SH-SY5Y (cell line): ENCODE measurements around the gene MATK.

Experiments used
- GATA2 ChIP-seq: IDR thresholded peaks from 2 replicates; pipeline ENCODE4 v1.6.1; 2011; ENCODE audit warnings: mild to moderate bottlenecking, low read depth, low read length
- GATA3 ChIP-seq: IDR thresholded peaks from 2 replicates; pipeline ENCODE4 v1.6.1; 2011; ENCODE audit warnings: low read depth, mild to moderate bottlenecking, low read length, moderate library complexity

Gene MATK, protein sequence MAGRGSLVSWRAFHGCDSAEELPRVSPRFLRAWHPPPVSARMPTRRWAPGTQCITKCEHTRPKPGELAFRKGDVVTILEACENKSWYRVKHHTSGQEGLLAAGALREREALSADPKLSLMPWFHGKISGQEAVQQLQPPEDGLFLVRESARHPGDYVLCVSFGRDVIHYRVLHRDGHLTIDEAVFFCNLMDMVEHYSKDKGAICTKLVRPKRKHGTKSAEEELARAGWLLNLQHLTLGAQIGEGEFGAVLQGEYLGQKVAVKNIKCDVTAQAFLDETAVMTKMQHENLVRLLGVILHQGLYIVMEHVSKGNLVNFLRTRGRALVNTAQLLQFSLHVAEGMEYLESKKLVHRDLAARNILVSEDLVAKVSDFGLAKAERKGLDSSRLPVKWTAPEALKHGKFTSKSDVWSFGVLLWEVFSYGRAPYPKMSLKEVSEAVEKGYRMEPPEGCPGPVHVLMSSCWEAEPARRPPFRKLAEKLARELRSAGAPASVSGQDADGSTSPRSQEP

DNA sequence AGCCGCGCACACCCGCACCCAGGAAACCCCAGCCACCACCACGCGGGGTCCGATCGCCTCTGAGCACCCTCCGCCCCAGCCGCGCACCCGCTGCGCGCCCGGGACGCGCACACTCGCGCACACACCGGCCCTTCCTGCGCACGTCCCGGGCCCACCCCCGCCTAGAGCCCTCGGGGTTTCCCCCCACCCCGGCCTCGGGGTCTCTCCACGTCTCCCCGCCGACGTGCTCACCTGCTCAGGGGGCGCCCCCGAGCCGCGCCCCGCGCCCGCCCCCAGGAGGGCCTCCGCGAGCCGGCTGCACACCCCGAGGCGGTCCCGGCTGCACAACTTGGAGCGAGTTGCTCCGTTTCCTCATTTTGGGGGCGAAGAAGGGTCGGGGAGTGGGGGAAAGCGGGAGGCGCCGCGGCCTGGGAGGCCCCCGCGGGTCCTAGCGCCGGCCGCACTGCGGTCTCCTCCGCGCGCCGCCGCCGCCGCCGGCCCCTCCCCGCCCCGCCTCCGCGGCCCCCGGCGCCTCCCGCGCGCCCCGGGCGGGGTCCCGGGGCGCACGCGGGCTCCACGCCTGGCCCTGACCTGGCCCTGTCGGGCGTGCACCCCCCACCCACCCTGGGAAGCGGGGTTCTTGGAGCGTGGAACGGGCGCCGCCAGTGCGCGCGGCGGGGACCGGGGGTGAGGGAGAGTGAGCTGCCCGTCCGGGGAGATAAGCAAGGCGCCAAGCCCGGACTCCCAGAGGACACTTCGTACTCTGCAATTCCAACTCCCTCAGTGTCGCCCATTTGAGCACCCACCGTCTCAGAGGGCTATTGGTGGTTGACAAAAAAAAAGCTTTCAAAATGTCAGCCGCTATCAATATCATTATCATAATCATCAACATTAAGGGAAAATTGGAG, at the start of gene MATK:
Gene MATK, minus strand, starts transcription at position 444 of the 887 bp plus-strand sequence. CDS start 1,246 bp downstream, outside the sequence.
- no peak for TF ChIP-seq GATA2
- no peak for TF ChIP-seq GATA3

DNA sequence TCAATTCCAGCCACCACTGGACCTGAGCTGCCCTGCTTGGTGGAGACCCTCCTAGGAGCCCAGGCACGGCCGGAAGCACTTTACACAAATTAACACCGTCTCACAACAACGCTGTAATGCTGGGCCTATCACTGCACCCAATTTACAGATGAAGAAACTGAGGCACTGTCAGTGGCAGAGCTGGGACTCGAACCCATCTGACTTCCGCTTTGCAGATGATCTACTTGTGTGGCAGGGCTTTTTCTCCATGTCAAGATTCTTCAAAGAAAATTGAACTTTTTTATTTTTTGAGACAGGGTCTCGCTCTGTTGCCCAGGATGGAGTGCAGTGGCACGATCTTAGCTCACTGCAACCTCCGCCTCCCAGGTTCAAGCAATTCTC, 48.9 kb upstream of the MATK start:
- TF ChIP-seq GATA2 (no peak), GATA3 (no peak)

DNA sequence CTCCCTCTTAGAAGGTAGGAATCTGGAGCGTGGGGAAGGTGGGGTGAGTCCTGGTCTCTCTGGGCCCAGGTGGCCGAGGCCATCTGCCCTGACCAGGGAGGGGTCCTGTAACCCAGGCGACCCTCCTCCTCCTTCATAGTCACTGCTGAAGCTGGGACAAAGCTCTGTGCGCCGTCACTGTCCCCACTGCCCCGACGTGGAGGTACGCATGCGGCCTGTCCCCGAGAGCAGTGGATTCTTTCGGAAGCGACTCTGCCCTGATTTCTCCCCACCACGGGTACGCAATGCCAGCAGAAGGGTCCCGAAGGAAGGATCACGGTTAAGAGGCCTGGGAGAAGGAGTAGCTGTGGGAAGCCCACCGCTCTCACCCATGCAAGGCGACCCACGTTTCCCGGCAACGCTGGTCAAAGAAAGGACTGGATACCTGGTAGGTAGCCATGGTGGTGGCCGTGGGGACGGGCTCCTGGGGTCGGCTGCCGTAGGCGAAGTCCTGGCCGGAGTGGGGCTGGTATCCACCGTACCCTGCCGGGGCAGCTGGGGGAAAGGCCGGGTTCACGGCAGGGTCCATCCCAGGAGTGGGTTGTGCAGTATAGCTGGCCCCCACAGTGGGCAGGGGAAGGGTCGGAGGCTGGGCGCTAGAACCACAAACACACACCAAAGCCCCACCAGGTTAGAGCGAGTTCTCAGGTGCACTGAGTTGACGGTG, 48.3 kb upstream of the MATK start:
- TF ChIP-seq GATA2 = no peak
- TF ChIP-seq GATA3 = no peak

DNA sequence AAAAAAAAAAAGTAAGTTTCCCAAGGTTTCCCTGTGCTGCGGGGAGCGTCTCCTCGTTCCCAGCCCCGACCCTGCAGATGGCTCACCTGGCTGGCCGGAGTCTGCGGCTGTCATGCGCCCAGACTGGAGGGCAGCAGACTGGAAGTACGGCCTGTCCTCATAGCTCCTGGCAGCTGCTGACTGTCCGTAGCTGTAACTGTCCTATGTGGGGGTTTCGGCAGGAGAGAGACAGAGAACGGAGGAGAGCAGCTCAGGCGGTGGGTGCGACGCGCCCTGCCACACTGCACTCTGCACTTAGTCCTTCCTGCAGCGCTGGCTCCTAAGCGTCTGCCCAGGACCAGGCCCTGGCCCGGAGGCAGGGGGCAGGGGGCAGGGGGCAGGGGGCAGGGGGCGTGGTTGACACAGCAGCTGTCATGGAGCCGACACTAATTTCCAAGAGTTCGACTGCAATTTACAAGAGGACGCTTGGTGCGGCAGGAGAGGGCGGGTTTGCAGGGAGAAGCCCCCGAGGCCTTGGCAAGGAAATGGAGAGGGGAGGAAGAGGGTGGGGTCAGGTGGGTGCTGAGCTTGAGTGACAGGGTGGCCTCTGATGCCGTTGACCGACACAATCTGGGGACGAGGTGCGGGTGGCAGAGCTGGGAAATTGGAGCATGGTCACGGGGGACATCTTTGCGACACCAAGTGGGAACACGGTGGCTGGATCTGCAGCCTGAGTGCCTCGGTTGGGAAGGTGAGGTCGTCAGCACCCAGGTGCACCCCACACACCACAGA, 47.6 kb upstream of the MATK start:
- TF ChIP-seq GATA2 = no peak
- no peak for TF ChIP-seq GATA3

DNA sequence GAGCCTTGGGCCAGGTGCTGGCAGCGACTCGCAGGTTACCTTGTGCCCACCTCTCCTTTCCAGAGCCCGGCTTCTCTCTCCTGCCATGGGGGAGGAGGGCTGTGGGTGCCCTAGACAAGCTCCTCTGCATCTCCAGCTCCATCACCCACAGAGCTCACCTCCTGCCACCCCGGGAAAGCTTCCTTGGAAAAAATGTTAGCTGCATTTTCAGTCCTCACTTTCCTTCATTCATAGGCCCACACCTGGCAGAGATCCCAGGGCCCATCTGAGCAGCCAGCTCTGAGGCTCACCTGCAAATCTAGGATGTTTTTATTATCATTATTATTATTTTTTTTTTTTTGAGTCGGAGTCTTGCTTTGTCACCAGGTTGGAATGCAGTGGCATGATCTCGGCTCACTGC, 45.8 kb upstream of the MATK start:
- no peak for TF ChIP-seq GATA2
- no peak for TF ChIP-seq GATA3

DNA sequence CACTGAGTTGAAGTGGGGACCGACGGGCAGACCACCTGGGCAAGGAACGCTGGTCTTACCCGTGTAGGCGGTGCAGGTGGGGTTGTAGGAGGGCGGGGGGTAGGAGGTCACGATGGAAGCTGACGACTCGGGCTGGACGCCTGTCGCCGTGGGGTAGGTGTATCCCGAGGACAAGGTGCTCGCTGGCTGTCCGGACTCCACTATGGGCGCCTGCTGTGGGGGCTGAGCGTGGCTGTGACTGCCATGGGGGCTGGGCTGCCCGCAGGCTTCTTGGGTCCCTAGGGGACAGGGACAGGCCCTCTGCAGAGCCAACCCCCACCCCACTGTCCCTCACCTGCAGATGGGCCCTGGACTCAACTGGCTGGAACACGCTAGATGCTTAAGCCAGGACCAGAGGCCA, 45.4 kb upstream of the MATK start:
- TF ChIP-seq GATA3 (no peak), GATA2 (no peak)

DNA sequence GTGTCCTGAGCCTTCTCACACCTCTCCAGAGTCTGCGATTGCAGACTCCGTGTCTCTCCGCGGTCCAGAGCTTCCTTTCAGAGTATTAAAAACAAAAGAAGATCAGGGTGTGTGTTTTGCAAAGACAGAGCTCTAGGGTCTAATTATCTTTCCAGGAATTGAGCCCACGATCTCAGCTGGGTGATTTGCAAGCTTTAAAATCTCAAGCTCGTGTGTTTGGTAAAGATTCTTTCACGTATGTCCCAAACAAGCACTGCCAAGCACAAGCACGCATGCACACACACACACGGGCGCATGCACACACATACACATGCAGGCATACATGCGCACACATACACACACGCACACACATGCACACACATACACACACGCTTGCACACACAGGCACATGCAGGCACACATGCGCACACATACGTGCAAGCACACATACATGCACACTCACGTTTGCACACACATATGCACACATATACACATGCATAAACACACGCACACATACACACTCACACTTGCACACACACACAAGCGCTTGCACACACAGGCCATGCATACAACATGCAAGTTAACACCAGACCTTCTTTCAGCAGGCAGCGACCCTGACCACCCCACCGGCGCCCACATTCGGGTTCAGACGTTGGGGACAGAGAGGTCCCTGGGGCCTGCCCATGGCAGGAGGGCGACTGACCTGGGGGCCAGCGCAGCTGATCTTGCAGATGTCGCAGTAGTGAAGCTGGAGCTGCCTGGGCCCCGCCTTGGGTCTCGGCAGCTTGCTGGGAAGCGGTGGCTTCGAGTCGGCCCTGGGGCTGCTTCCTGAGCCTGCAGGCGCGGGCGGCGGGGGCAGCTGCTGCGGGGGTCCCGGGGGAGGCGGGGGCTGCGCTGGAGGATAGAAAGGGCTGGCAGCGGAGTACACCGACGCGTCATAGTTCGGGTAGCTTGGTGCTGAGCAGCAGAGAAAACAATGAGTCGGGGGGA, 44.7 kb upstream of the MATK start:
- no peak for TF ChIP-seq GATA2
- no peak for TF ChIP-seq GATA3

DNA sequence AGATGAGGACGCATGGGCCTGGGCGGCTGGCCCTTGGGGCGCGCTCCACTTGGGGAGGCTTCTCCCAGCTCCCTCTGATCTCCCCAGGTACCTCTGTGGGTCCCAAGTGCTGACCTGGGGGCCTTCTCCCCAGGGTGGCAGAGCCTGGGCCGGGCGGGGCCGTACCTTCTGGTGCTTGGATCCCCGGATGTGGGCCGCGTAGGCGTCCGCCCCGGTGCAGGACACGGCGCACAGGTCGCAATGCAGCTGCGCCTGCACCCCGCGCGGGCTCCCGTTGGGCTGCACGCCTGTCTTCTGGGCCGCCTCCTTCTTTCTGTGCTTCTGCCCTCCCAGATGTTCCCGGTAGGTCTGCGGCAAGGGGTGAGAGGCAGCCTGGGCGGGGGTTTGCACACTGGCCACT, 41.1 kb upstream of the MATK start:
- TF ChIP-seq GATA3 = no peak
- no peak for TF ChIP-seq GATA2

DNA sequence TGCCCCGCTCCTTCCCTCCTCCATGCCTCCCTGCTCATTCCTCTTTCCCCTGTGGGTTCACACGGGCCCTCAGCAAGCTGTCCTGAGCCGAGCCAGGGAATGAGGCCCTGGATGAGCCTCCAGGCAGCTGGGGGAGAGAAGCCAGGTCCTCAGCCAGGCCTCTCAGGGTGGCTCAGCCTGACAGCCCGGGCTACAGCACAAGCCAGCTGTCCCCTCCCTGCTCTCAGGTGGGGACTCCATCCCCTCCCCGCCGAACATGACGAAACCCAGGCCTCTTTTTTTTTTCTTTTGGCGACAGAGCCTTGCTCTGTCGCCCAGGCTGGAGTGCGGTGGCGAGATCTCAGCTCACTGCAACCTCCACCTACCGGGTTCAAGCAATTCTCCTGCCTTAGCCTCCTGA, 40.0 kb upstream of the MATK start:
- no peak for TF ChIP-seq GATA2
- TF ChIP-seq GATA3 = no peak

DNA sequence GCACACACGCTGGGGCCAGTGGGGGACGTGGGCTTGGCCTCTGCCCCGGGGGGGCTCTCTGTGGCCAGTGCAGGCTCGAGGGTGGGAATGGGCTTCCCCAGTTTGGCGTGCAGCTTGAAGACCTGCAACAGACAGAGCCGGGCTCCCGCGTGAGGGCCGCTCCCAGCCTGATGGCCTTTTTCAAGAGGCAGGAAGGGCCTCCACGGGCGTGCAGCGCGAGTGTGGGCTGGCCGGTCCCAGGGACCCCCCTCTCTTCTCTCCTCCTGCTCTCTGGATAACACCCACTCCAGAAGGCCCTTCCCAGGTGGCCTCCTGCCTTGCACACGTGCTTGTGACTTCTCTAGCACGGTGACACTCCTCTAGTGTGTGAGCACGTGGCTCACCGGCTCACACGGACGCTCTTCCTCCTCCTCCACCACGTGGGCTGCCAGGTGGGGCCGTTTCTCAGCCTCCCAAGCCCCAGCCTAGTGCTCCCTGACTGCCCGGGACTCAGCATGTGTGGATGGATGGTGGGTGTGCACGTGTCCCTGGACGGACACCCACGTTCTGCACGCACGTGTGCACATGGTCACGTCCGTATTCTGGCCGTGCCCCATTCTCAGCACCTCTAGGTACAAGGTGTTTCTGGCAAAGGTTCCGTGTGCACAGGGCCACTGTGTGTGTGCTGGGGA, 39.2 kb upstream of the MATK start:
- TF ChIP-seq GATA3 (no peak), GATA2 (no peak)

DNA sequence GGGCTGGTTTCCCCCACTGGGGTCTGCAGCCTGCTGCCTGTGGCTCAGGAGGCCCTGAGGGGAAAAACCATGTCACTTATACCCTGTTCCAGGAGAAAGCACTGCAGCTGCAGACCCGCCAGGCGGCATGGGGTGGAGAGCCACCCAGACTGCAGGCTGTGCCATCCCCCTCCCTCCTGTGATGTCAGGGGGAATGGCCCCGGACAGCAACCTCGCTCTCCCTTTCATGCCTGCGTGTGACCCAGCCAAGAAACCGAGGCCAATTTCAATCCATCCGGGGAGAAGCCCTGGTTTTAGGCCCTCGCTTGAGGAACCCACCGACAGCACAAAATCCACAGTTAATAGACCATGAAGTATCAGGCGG, 37.2 kb upstream of the MATK start:
- TF ChIP-seq GATA2 (no peak), GATA3 (no peak)
